IMR-90 (cell line): ENCODE measurements around the gene ACY1. TPM values are rescaled to one million over a fixed set of nuclear protein-coding genes. Genes with fewer than 3 reads are reported as not detected.

ENCODE experiments used
- ATAC-seq: fragments of 200-7000 bp; cut with Tn5 transposase; 2 replicates; pipeline ENCODE4 v1.9.1; 2020; ENCODE audit warnings: low read depth, mild to moderate bottlenecking, moderate library complexity
- BruUV-seq: library from RNA; stranded (reverse); fragments of 400-500 nt; replicated peaks from 2 replicates; lab custom pipeline; 2021; lab: Mats Ljungman, UMichigan
- CTCF ChIA-PET: fragments of 300-600 bp; formaldehyde crosslinking; extraction: SDS; loops from one replicate; lab custom pipeline; 2021; ENCODE audit warnings: antibody characterized with exemption; lab: Yijun Ruan, JAX
- POLR2A ChIA-PET: fragments of 300-600 bp; sonication (Branson Sonifier 250); formaldehyde crosslinking; loops from one replicate; lab custom pipeline; 2022; ENCODE audit warnings: antibody characterized with exemption; ENCODE audit not compliant: unreplicated experiment; lab: Charles Lee
- DNase-seq: peaks from one replicate; pipeline ENCODE4 v3.0.0; 2013
- H2AFZ ChIP-seq: replicated peaks from 2 replicates; pipeline ENCODE3; 2013; ENCODE audit warnings: low read length, mild to moderate bottlenecking; ENCODE audit not compliant: poor library complexity
- H2AK5ac ChIP-seq: 2 replicates; pipeline ENCODE4 v1.6.1; 2013; ENCODE audit warnings: low read depth, low read length, inconsistent platforms
- H2AK9ac ChIP-seq: replicated peaks from 2 replicates; pipeline ENCODE3; 2013; ENCODE audit warnings: mild to moderate bottlenecking, low read depth, low read length, moderate library complexity; ENCODE audit not compliant: poor library complexity
- H2BK120ac ChIP-seq: 2 replicates; pipeline ENCODE4 v1.6.1; 2013; ENCODE audit warnings: low read depth, low read length, inconsistent platforms
- H2BK15ac ChIP-seq: 3 replicates; pipeline ENCODE4 v1.6.1; 2013; ENCODE audit warnings: low read depth, low read length, inconsistent platforms
- H2BK20ac ChIP-seq: 2 replicates; pipeline ENCODE4 v1.6.1; 2013; ENCODE audit warnings: low read depth, mild to moderate bottlenecking, inconsistent platforms, low read length, moderate library complexity
- H2BK5ac ChIP-seq: 2 replicates; pipeline ENCODE4 v1.6.1; 2013; ENCODE audit warnings: mild to moderate bottlenecking, low read depth, low read length, inconsistent platforms; ENCODE audit not compliant: poor library complexity, severe bottlenecking
- H3K14ac ChIP-seq: replicated peaks from 2 replicates; pipeline ENCODE4 v1.6.1; 2013; ENCODE audit warnings: low read depth, low read length, inconsistent platforms
- H3K18ac ChIP-seq: 2 replicates; pipeline ENCODE4 v1.6.1; 2013; ENCODE audit warnings: low read depth, low read length, control low read depth
- H3K23ac ChIP-seq: 2 replicates; pipeline ENCODE4 v1.6.1; 2013; ENCODE audit warnings: low read depth, low read length, inconsistent platforms
- H3K27ac ChIP-seq: 2 replicates; pipeline ENCODE4 v1.5.1; 2013; ENCODE audit warnings: mild to moderate bottlenecking, control low read depth, low read length; ENCODE audit not compliant: insufficient read depth
- H3K27me3 ChIP-seq: 2 replicates; pipeline ENCODE4 v1.6.1; 2013; ENCODE audit warnings: low read length; ENCODE audit not compliant: control insufficient read depth, insufficient read depth
- H3K36me3 ChIP-seq: 2 replicates; pipeline ENCODE4 v1.6.1; 2013; ENCODE audit warnings: low read length, mixed read lengths; ENCODE audit not compliant: control insufficient read depth, insufficient read depth
- H3K4ac ChIP-seq: 2 replicates; pipeline ENCODE4 v1.6.1; 2013; ENCODE audit warnings: low read depth, low read length, inconsistent platforms
- H3K4me1 ChIP-seq: 2 replicates; pipeline ENCODE4 v1.6.1; 2013; ENCODE audit warnings: low read length, mixed read lengths; ENCODE audit not compliant: control insufficient read depth, insufficient read depth
- H3K4me2 ChIP-seq: 2 replicates; pipeline ENCODE4 v1.6.1; 2013; ENCODE audit warnings: low read depth, mild to moderate bottlenecking, control low read depth, low read length, moderate library complexity
- H3K4me3 ChIP-seq: 2 replicates; pipeline ENCODE4 v1.5.1; 2013; ENCODE audit warnings: low read depth, mild to moderate bottlenecking, control low read depth, low read length, moderate library complexity; ENCODE audit not compliant: insufficient read depth
- H3K56ac ChIP-seq: 2 replicates; pipeline ENCODE4 v1.6.1; 2013; ENCODE audit warnings: low read length, inconsistent platforms; ENCODE audit not compliant: insufficient read depth; ENCODE audit errors: extremely low read depth
- H3K79me1 ChIP-seq, 2 experiments: 2 replicates each; pipeline ENCODE4 v1.6.1; 2013; ENCODE audit warnings: low read length in 2 of 2, inconsistent platforms in 1 of 2, low read depth in 1 of 2
- H3K9ac ChIP-seq: 2 replicates; pipeline ENCODE4 v1.6.1; 2013; ENCODE audit warnings: low read depth, low read length, control low read depth
- H3K9me1 ChIP-seq: 2 replicates; pipeline ENCODE4 v1.6.1; 2013; ENCODE audit warnings: low read length, inconsistent platforms; ENCODE audit not compliant: insufficient read depth
- H3K9me3 ChIP-seq: 2 replicates; pipeline ENCODE4 v1.6.1; 2013; ENCODE audit warnings: low read length; ENCODE audit not compliant: control insufficient read depth, insufficient read depth
- H4K20me1 ChIP-seq: 2 replicates; pipeline ENCODE4 v1.6.1; 2013; ENCODE audit warnings: low read length, inconsistent platforms; ENCODE audit not compliant: insufficient read depth
- H4K5ac ChIP-seq: 2 replicates; pipeline ENCODE4 v1.6.1; 2013; ENCODE audit warnings: mild to moderate bottlenecking, low read depth, low read length, control low read depth
- H4K8ac ChIP-seq, 2 experiments: 2 replicates each; pipeline ENCODE4 v1.6.1; 2013; ENCODE audit warnings: low read depth in 2 of 2, low read length in 2 of 2, control low read depth in 1 of 2, inconsistent platforms in 1 of 2
- H4K91ac ChIP-seq: 2 replicates; pipeline ENCODE4 v1.6.1; 2013; ENCODE audit warnings: low read depth, low read length, inconsistent platforms; ENCODE audit not compliant: insufficient read depth
- CEBPB ChIP-seq: IDR thresholded peaks from 2 replicates; pipeline ENCODE4 v1.6.1; 2012; ENCODE audit warnings: low read depth, low read length, improper control_type of control experiment
- CHD1 ChIP-seq: IDR thresholded peaks from 2 replicates; pipeline ENCODE4 v1.6.1; 2012; ENCODE audit warnings: low read depth, low read length, improper control_type of control experiment
- MXI1 ChIP-seq: IDR thresholded peaks from 2 replicates; pipeline ENCODE4 v1.6.1; 2012; ENCODE audit warnings: low read depth, mild to moderate bottlenecking, low read length, moderate library complexity, borderline replicate concordance
- NFE2L2 ChIP-seq: fragments of 150-350 bp; IDR thresholded peaks from 2 replicates; pipeline ENCODE4 v1.6.1; 2016; ENCODE audit warnings: low read depth, mild to moderate bottlenecking, low read length
- SMC3 ChIP-seq: fragments of 150-350 bp; IDR thresholded peaks from 2 replicates; pipeline ENCODE4 v1.6.1; 2016; ENCODE audit warnings: low read depth, mild to moderate bottlenecking, antibody characterized with exemption, low read length, moderate library complexity
- WGBS, 2 experiments: methylation state at CpG; one replicate each; pipeline versions ENCODE4 v1.1.5 to v1.1.7; 2013; ENCODE audit warnings: missing lambda C conversion rate in 2 of 2; ENCODE audit not compliant: insufficient read length in 1 of 2; ENCODE audit errors: extremely low coverage in 2 of 2; 5-methylcytosine and 5-hydroxymethylcytosine counted together
- dilution Hi-C: fragments of 300-500 bp; cut with HindIII; formaldehyde crosslinking; loops from one replicate; pipeline ENCODE4 v1.14.3; 2018; ENCODE audit warnings: low sequenced_read_pairs; ENCODE audit not compliant: unreplicated experiment
- in situ Hi-C: fragments of 300-500 bp; cut with MboI; formaldehyde crosslinking; loops from 3 replicates; pipeline ENCODE4 v1.14.3; 2019; ENCODE audit warnings: low sequenced_read_pairs, inconsistent platforms, mixed read lengths
- intact Hi-C: fragments of 100-400 bp; cut with micrococcal nuclease; formaldehyde crosslinking; loops from 2 replicates; pipeline ENCODE4 v1.10.0; 2022
- polyA plus RNA-seq, 3 experiments: library from polyadenylated mRNA; depleted of rRNA; stranded (reverse); fragments of >200 nt; gene quantifications; 2 replicates each; pipeline ENCODE4 v1.2.3, GENCODE V29; 2012; ENCODE audit warnings: low replicate concordance in 1 of 3
- total RNA-seq: library from RNA; depleted of rRNA; stranded (reverse); fragments of >200 nt; gene quantifications from 2 replicates; pipeline ENCODE4 v1.2.3, GENCODE V29; 2012
- TF ChIP-seq, protein P1 (sequence below): conservative IDR thresholded peaks from 2 replicates; pipeline ENCODE4 v1.5.1; 2012; ENCODE audit warnings: mild to moderate bottlenecking, low read depth, low read length, improper control_type of control experiment
- TF ChIP-seq, protein P2 (sequence below): fragments of 150-350 bp; IDR thresholded peaks from 2 replicates; pipeline ENCODE4 v1.6.1; 2017; ENCODE audit warnings: mild to moderate bottlenecking, antibody characterized with exemption, low read length, low read depth
- TF ChIP-seq, protein P3 (sequence below): fragments of 150-350 bp; IDR thresholded peaks from 2 replicates; pipeline ENCODE4 v1.6.1; 2016; ENCODE audit warnings: low read depth, mild to moderate bottlenecking, low read length, moderate library complexity, borderline replicate concordance

ACY1 gene
- total and polyA plus RNA-seq, 2 of the 4 experiments (the other 2 are of a cell fraction) = 22.0 to 47.1 TPM

DNA sequence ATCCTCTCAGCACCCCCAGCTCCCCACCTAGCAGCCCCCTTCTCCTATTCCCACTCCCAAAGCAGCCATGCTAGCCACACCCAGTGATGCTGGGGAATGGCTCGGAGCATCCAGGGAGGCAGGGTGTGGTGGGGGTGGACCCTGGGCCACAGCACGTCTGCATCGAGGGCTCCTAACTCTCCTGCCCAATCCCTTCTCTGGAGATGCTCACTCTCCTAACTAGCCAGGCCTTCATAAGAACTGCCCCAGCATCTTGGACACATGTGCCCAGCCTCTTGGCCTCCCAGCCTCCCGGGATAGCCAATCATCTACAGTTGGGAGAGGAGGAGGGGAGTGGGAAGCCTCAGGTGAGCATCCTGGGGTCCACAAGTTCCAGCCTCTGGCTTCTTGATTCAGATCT, 18.8 kb upstream of the ACY1 start:
- H4K91ac ChIP-seq = no peak overlapping the region
- no peak overlapping the region for H3K4me3 ChIP-seq
- intact Hi-C loops (no loop called here), dilution Hi-C loops (no loop called here), in situ Hi-C loops (loop anchor here (25.0 kb wide), 1 partner anchor 1627 kb away; the partner anchor contains the start of genes RASSF1, TUSC2 and ZMYND10)
- no peaks in the 10 kb centered on the region for H3K9me3 ChIP-seq
- no peak overlapping the region for H4K8ac ChIP-seq
- no peak overlapping the region for H2BK20ac ChIP-seq
- H3K56ac ChIP-seq = no peak overlapping the region
- no peak overlapping the region for H2AFZ ChIP-seq
- H3K23ac ChIP-seq = no peak overlapping the region
- H3K18ac ChIP-seq = no peak overlapping the region
- H3K9ac ChIP-seq = no peak overlapping the region
- no peak overlapping the region for H3K4me2 ChIP-seq
- H4K20me1 ChIP-seq = peaks cover 16% of the 10 kb centered on the region
- peaks cover 13% of the 10 kb centered on the region for H3K36me3 ChIP-seq
- no peak overlapping the region for H3K27ac ChIP-seq
- TF ChIP-seq CEBPB = no peak
- no peak for TF ChIP-seq SMC3
- TF ChIP-seq, protein P1, sequence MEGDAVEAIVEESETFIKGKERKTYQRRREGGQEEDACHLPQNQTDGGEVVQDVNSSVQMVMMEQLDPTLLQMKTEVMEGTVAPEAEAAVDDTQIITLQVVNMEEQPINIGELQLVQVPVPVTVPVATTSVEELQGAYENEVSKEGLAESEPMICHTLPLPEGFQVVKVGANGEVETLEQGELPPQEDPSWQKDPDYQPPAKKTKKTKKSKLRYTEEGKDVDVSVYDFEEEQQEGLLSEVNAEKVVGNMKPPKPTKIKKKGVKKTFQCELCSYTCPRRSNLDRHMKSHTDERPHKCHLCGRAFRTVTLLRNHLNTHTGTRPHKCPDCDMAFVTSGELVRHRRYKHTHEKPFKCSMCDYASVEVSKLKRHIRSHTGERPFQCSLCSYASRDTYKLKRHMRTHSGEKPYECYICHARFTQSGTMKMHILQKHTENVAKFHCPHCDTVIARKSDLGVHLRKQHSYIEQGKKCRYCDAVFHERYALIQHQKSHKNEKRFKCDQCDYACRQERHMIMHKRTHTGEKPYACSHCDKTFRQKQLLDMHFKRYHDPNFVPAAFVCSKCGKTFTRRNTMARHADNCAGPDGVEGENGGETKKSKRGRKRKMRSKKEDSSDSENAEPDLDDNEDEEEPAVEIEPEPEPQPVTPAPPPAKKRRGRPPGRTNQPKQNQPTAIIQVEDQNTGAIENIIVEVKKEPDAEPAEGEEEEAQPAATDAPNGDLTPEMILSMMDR = no peak
- TF ChIP-seq, protein P2, sequence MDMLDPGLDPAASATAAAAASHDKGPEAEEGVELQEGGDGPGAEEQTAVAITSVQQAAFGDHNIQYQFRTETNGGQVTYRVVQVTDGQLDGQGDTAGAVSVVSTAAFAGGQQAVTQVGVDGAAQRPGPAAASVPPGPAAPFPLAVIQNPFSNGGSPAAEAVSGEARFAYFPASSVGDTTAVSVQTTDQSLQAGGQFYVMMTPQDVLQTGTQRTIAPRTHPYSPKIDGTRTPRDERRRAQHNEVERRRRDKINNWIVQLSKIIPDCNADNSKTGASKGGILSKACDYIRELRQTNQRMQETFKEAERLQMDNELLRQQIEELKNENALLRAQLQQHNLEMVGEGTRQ = no peak
- TF ChIP-seq CHD1 = no peak
- TF ChIP-seq, protein P3, sequence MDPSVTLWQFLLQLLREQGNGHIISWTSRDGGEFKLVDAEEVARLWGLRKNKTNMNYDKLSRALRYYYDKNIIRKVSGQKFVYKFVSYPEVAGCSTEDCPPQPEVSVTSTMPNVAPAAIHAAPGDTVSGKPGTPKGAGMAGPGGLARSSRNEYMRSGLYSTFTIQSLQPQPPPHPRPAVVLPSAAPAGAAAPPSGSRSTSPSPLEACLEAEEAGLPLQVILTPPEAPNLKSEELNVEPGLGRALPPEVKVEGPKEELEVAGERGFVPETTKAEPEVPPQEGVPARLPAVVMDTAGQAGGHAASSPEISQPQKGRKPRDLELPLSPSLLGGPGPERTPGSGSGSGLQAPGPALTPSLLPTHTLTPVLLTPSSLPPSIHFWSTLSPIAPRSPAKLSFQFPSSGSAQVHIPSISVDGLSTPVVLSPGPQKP = no peak
- no peak for TF ChIP-seq NFE2L2
- TF ChIP-seq MXI1 = no peak
- H3K79me1 ChIP-seq = peaks cover 36 to 68% of the 10 kb centered on the region in 2 experiments
- no peak overlapping the region; the same call in 1 of the 2 replicates for H3K14ac ChIP-seq
- ATAC-seq (no peak), DNase-seq (no peak)
- H4K5ac ChIP-seq = no peak overlapping the region
- H2AK5ac ChIP-seq = no peak overlapping the region
- H2BK15ac ChIP-seq = no peak overlapping the region
- H2BK120ac ChIP-seq = no peak overlapping the region
- H3K9me1 ChIP-seq = peaks cover 19% of the 10 kb centered on the region
- H2AK9ac ChIP-seq = no peak overlapping the region
- no peaks in the 10 kb centered on the region for H3K27me3 ChIP-seq
- BruUV-seq = no TSS peak
- CTCF ChIA-PET = no interaction called here
- peaks cover 28% of the 10 kb centered on the region for H3K4me1 ChIP-seq
- H2BK5ac ChIP-seq = no peak overlapping the region
- H3K4ac ChIP-seq = no peak overlapping the region
- WGBS, 2 experiments = no CpG with 5 or more reads among the region's 4 CpGs
- POLR2A ChIA-PET = no interaction called here
